PC-3 (cell line): Measurements from ENCODE around the gene GRID2IP.
"Not testable (repeated sequence)": the region's sequence is repeated elsewhere in the genome, so short reads cannot be mapped to it uniquely, and the experiment has no call there.

Experiments
- EZH2phosphoT487 ChIP-seq: fragments of 300-600 bp; sonication (generic); IDR thresholded peaks from 2 replicates; pipeline ENCODE4 v1.6.1; 2018; ENCODE audit warnings: mild to moderate bottlenecking, antibody characterized with exemption, low read length, borderline replicate concordance
- TF ChIP-seq, protein P1 (sequence below): fragments of 300-600 bp; sonication (generic); conservative IDR thresholded peaks from 2 replicates; pipeline ENCODE4 v1.5.1; 2017; ENCODE audit warnings: antibody characterized with exemption, low read depth, mild to moderate bottlenecking, low read length

- TF ChIP-seq EZH2phosphoT487 = not testable (repeated sequence)
- TF ChIP-seq, protein P1, sequence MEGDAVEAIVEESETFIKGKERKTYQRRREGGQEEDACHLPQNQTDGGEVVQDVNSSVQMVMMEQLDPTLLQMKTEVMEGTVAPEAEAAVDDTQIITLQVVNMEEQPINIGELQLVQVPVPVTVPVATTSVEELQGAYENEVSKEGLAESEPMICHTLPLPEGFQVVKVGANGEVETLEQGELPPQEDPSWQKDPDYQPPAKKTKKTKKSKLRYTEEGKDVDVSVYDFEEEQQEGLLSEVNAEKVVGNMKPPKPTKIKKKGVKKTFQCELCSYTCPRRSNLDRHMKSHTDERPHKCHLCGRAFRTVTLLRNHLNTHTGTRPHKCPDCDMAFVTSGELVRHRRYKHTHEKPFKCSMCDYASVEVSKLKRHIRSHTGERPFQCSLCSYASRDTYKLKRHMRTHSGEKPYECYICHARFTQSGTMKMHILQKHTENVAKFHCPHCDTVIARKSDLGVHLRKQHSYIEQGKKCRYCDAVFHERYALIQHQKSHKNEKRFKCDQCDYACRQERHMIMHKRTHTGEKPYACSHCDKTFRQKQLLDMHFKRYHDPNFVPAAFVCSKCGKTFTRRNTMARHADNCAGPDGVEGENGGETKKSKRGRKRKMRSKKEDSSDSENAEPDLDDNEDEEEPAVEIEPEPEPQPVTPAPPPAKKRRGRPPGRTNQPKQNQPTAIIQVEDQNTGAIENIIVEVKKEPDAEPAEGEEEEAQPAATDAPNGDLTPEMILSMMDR = not testable (repeated sequence)
These were observed 34.6 kb upstream of the GRID2IP start for GRCh38 chr7:6585746-6586432.
